Suprapubic skin (tissue), 4 donors: ENCODE results near the gene PTPRJ. TPM values are rescaled to one million over a fixed set of nuclear protein-coding genes. Genes with fewer than 3 reads are reported as not detected.

Experiments
- DNase-seq, 2 donors: peaks; one replicate each; pipeline ENCODE4 v3.0.0-alpha.2; 2019; ENCODE audit warnings: low spot score in 2 of 2
- H3K27ac ChIP-seq: fragments of 200-600 bp; sonication (generic); one replicate; pipeline ENCODE4 v1.5.1; 2019
- H3K27me3 ChIP-seq: fragments of 200-600 bp; sonication (generic); one replicate; pipeline ENCODE4 v1.5.1; 2019
- H3K36me3 ChIP-seq: fragments of 200-600 bp; sonication (generic); one replicate; pipeline ENCODE4 v1.5.1; 2019
- H3K4me1 ChIP-seq: fragments of 200-600 bp; sonication (generic); one replicate; pipeline ENCODE4 v1.5.1; 2019
- H3K4me3 ChIP-seq: fragments of 200-600 bp; sonication (generic); one replicate; pipeline ENCODE4 v1.5.1; 2019; ENCODE audit warnings: mild to moderate bottlenecking
- H3K9me3 ChIP-seq: fragments of 200-600 bp; sonication (generic); one replicate; pipeline ENCODE4 v1.5.1; 2019
- EP300 ChIP-seq: sonication (generic); formaldehyde crosslinking; IDR thresholded peaks from one replicate; pipeline ENCODE4 v1.6.1; 2017; ENCODE audit warnings: antibody characterized with exemption
- POLR2A ChIP-seq, 2 donors: fragments of 450-650 bp; IDR thresholded peaks; one replicate each; pipeline ENCODE4 v1.6.1; 2017; ENCODE audit warnings: antibody characterized with exemption in 2 of 2, mild to moderate bottlenecking in 2 of 2, moderate library complexity in 2 of 2
- POLR2AphosphoS5 ChIP-seq, 3 donors: sonication (generic); formaldehyde crosslinking; IDR thresholded peaks; one replicate each; pipeline ENCODE4 v1.6.1; 2017; ENCODE audit warnings: antibody characterized with exemption in 3 of 3
- WGBS: methylation state at CpG from one replicate; pipeline ENCODE4 v1.1.5; 2018; 5-methylcytosine and 5-hydroxymethylcytosine counted together
- total RNA-seq, 4 donors: library from RNA; depleted of rRNA; stranded (reverse); fragments of >200 nt; gene quantifications; one replicate each; pipeline ENCODE4 v1.1.0, GENCODE V29; 2016
- TF ChIP-seq, protein P1 (sequence below), 2 donors: fragments of 200-600 bp in 1 of 2; fragments of 450-650 bp in 1 of 2; sonication (generic) in 1 of 2; IDR thresholded peaks; one replicate each; pipeline ENCODE4 v1.5.1; 2016 to 2019; ENCODE audit warnings: antibody characterized with exemption in 2 of 2, mild to moderate bottlenecking in 1 of 2, moderate library complexity in 1 of 2

The PTPRJ gene
- total RNA-seq, 4 donors from 2014 or later, result 4.0 to 15.5 (median 13.1) TPM

DNA sequence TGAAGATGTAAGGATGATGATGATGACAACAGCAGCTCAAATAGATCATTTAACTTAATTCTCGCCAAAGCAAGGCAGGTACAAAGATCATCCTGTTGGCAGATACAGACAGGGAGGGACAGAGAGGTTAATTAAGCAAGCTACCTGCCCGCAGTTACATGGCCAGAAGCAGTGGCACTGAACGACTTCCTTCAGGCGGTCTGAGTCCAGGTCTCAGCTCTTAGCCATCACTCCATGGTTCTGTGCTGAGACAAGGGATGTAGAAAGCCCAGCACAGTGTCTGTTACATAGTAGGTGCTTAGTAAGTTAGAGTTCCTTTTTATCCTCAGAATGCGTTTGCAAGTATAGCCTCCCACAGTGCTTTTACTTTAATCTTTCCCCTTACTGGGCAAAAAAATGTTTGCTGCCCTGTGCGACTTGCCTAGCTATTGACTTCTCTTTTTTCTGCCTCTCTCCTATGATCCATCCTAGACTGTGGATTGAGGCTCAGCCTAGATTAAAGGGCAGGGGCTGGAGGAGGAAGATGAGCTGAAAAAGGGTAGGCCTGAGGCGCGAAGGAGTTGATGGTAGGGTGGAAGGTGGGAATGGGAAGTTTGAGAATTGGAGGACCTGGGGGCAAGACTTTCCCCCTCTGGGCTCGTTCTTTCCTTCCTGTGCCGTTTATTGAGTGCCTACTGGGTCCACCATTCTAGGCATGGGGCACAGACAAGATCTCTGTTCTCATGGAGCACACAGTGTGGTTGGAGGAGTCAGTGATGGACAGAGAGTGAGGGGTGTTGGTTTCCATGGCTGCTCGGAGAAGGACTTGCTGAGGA is 128.1 kb downstream of the PTPRJ start:
- no peaks in the 10 kb centered on the region for H3K9me3 ChIP-seq
- no peaks in the 10 kb centered on the region for H3K27me3 ChIP-seq
- no peak for DNase-seq
- WGBS, result 86% methylated on average over 11 of the region's 11 CpGs
- no peak overlapping the region for H3K4me3 ChIP-seq
- no peaks in the 10 kb centered on the region for H3K36me3 ChIP-seq
- no peak overlapping the region for H3K27ac ChIP-seq
- peaks cover 32% of the 10 kb centered on the region for H3K4me1 ChIP-seq
- TF ChIP-seq POLR2A (IDR thresholded peaks at IDR 0.05) (no peak), EP300 (no peak), POLR2AphosphoS5 (IDR thresholded peaks at IDR 0.05) (no peak)
- TF ChIP-seq, protein P1, sequence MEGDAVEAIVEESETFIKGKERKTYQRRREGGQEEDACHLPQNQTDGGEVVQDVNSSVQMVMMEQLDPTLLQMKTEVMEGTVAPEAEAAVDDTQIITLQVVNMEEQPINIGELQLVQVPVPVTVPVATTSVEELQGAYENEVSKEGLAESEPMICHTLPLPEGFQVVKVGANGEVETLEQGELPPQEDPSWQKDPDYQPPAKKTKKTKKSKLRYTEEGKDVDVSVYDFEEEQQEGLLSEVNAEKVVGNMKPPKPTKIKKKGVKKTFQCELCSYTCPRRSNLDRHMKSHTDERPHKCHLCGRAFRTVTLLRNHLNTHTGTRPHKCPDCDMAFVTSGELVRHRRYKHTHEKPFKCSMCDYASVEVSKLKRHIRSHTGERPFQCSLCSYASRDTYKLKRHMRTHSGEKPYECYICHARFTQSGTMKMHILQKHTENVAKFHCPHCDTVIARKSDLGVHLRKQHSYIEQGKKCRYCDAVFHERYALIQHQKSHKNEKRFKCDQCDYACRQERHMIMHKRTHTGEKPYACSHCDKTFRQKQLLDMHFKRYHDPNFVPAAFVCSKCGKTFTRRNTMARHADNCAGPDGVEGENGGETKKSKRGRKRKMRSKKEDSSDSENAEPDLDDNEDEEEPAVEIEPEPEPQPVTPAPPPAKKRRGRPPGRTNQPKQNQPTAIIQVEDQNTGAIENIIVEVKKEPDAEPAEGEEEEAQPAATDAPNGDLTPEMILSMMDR (IDR thresholded peaks at IDR 0.05), result no peak

- no peak for DNase-seq
- Histone ChIP-seq H3K36me3 (no peaks in the 10 kb centered on the region), H3K27me3 (no peaks in the 10 kb centered on the region), H3K4me3 (peak overlapping the region; percentile 11), H3K9me3 (no peaks in the 10 kb centered on the region), H3K4me1 (peaks cover 25% of the 10 kb centered on the region), H3K27ac (no peak overlapping the region)
- no peak for TF ChIP-seq EP300
- TF ChIP-seq, protein P1 (IDR thresholded peaks at IDR 0.05), result peak; percentile 11 to 12
- WGBS, result 74% methylated on average over 5 of the region's 5 CpGs
Observed at GRCh38 chr11:48109046-48109666, 128.8 kb downstream of the PTPRJ start.

DNA sequence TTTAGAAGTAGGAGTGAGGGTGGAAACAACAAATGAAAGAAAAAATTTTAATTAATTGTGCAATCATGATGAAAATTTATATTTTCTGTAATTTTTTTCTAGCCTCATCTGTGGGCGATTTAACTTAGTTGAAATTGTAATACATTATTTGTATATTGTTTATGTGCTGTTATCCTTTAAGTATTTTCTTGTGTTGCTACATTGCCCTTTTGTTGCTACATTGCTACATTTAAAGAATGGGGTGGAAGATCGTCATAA is 130.1 kb downstream of the PTPRJ start:
- WGBS, result 72% methylated on average over 2 of the region's 2 CpGs
- Histone ChIP-seq H3K27me3 (no peaks in the 10 kb centered on the region), H3K27ac (no peak overlapping the region), H3K36me3 (no peaks in the 10 kb centered on the region), H3K4me1 (peaks cover 14% of the 10 kb centered on the region), H3K9me3 (peaks cover 5% of the 10 kb centered on the region), H3K4me3 (no peak overlapping the region)
- TF ChIP-seq EP300 (no peak), POLR2A (IDR thresholded peaks at IDR 0.05) (no peak)
- DNase-seq, result no peak

GRCh38 chr11:48111891-48112290 is 131.5 kb downstream of the PTPRJ start:
- 59% methylated on average over 2 of the region's 3 CpGs for WGBS
- DNase-seq, result no peak
- TF ChIP-seq POLR2A (IDR thresholded peaks at IDR 0.05), result no peak
- TF ChIP-seq POLR2AphosphoS5 (IDR thresholded peaks at IDR 0.05), result no peak
- TF ChIP-seq, protein P1 (IDR thresholded peaks at IDR 0.05), result no peak
- TF ChIP-seq EP300, result no peak

DNA sequence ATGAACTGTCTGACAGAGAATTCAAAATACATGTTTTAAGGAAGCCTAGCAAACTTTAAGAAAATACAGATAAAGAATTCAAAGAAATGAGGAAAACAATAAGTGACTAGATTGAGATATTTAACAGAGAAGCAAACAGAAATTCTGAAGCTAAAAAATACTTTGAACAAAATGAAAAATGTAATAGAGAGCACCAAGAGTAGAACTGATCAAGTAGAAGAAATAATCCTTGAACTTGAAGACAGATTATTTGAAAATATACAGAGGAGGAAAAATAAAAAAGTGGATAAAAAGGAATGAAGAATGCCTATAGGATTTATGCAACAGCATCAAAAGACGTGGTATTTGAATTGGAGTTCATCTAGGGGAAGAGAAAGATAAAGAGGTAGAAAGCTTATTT is 134.4 kb downstream of the PTPRJ start:
- Histone ChIP-seq H3K9me3 (peaks cover 5% of the 10 kb centered on the region), H3K27ac (no peak overlapping the region), H3K4me1 (peaks cover 5% of the 10 kb centered on the region), H3K4me3 (no peak overlapping the region), H3K27me3 (no peaks in the 10 kb centered on the region), H3K36me3 (no peaks in the 10 kb centered on the region)
- 97% methylated on average over 1 of the region's 1 CpG for WGBS
- TF ChIP-seq, protein P1 (IDR thresholded peaks at IDR 0.05), result no peak
- TF ChIP-seq EP300 (no peak), POLR2AphosphoS5 (IDR thresholded peaks at IDR 0.05) (no peak), POLR2A (IDR thresholded peaks at IDR 0.05) (no peak)
- no peak for DNase-seq

More at GRCh38 chr11:48111891-48112290, 131.5 kb downstream of the PTPRJ start:
- Histone ChIP-seq H3K27ac (no peak overlapping the region), H3K9me3 (peaks cover 5% of the 10 kb centered on the region), H3K4me3 (no peak overlapping the region), H3K27me3 (no peaks in the 10 kb centered on the region), H3K36me3 (no peaks in the 10 kb centered on the region), H3K4me1 (peaks cover 14% of the 10 kb centered on the region)
